Caco-2 (cell line): ENCODE measurements around the gene CKLF. TPM values are rescaled to one million over a fixed set of nuclear protein-coding genes. Genes with fewer than 3 reads are reported as not detected.

Experiments used
- BruUV-seq: library from RNA; stranded (reverse); fragments of 400-500 nt; replicated peaks from 2 replicates; lab custom pipeline; 2021; lab: Mats Ljungman, UMichigan
- CTCF ChIA-PET: fragments of 300-600 bp; sonication (Branson Sonifier 250); formaldehyde crosslinking; loops from one replicate; lab custom pipeline; 2022; ENCODE audit warnings: antibody characterized with exemption; lab: Charles Lee
- POLR2A ChIA-PET: fragments of 300-600 bp; sonication (Branson Sonifier 250); formaldehyde crosslinking; loops from one replicate; lab custom pipeline; 2022; ENCODE audit warnings: antibody characterized with exemption; lab: Charles Lee
- DNase-seq, 2 experiments: peaks; one replicate each; pipeline versions ENCODE4 v3.0.0 to v3.0.0-alpha.2; 2020 to 2022
- H3K27me3 ChIP-seq: replicated peaks from 2 replicates; pipeline ENCODE4 v1.6.0; 2011; ENCODE audit warnings: low read length; ENCODE audit not compliant: control insufficient read depth, insufficient read depth
- H3K36me3 ChIP-seq: 2 replicates; pipeline ENCODE4 v1.5.1; 2011; ENCODE audit warnings: low read length; ENCODE audit not compliant: control insufficient read depth, insufficient read depth
- H3K4me1 ChIP-seq: fragments of 250-450 bp; sonication (Bioruptor Pico); 2 replicates; pipeline ENCODE4 v1.5.1; 2020; ENCODE audit warnings: mild to moderate bottlenecking
- H3K4me3 ChIP-seq: 2 replicates; pipeline ENCODE4 v1.5.1; 2011; ENCODE audit warnings: low read depth, mild to moderate bottlenecking, control low read depth, low read length
- H3K9me3 ChIP-seq: fragments of 250-450 bp; sonication (Bioruptor Pico); 2 replicates; pipeline ENCODE4 v1.5.1; 2020; ENCODE audit warnings: mild to moderate bottlenecking, moderate library complexity
- H3K27ac Mint-ChIP-seq: one replicate; pipeline ENCODE4 v1.8.0; 2022; ENCODE audit warnings: mixed read lengths; ENCODE audit not compliant: unreplicated experiment
- H3K27me3 Mint-ChIP-seq: one replicate; pipeline ENCODE4 v1.8.0; 2022; ENCODE audit warnings: mixed read lengths; ENCODE audit not compliant: insufficient read depth, unreplicated experiment
- H3K36me3 Mint-ChIP-seq: one replicate; pipeline ENCODE4 v1.8.0; 2022; ENCODE audit warnings: mild to moderate bottlenecking, mixed read lengths; ENCODE audit not compliant: insufficient read depth, unreplicated experiment
- H3K4me1 Mint-ChIP-seq: one replicate; pipeline ENCODE4 v1.8.0; 2022; ENCODE audit warnings: low read depth, mixed read lengths; ENCODE audit not compliant: unreplicated experiment
- H3K4me3 Mint-ChIP-seq: one replicate; pipeline ENCODE4 v1.8.0; 2022; ENCODE audit warnings: mild to moderate bottlenecking, moderate library complexity, mixed read lengths; ENCODE audit not compliant: unreplicated experiment
- H3K9me3 Mint-ChIP-seq: one replicate; pipeline ENCODE4 v1.8.0; 2022; ENCODE audit warnings: mixed read lengths; ENCODE audit not compliant: unreplicated experiment
- CTCF ChIP-seq, 2 experiments: fragments of 200-600 bp in 1 of 2; IDR thresholded peaks; 1 replicate in 1 of 2; 2 replicates in 1 of 2; pipeline versions ENCODE4 v1.5.1 to v1.8.0; 2011 to 2022; ENCODE audit warnings: antibody characterized with exemption in 1 of 2, control low read depth in 1 of 2, inconsistent platforms in 1 of 2, low read depth in 1 of 2, low read length in 1 of 2, mild to moderate bottlenecking in 1 of 2, moderate library complexity in 1 of 2; ENCODE audit not compliant: insufficient read depth in 1 of 2, severe bottlenecking in 1 of 2, unreplicated experiment in 1 of 2
- intact Hi-C: fragments of 100-400 bp; cut with micrococcal nuclease; formaldehyde crosslinking; loops from one replicate; pipeline ENCODE4 v1.10.0; 2022; ENCODE audit not compliant: unreplicated experiment
- total RNA-seq: library from RNA; stranded (reverse); gene quantifications from 2 replicates; pipeline ENCODE4 v1.2.3, GENCODE V29; 2022

Gene CKLF
- total RNA-seq, 1 experiment from 2014 or later: 103 TPM

- Mint-ChIP-seq H3K4me3 (peak overlapping the region; percentile 72), H3K27ac (peak overlapping the region; percentile 98), H3K27me3 (no peaks in the 10 kb centered on the region), H3K4me1 (peaks cover 42% of the 10 kb centered on the region), H3K36me3 (peaks cover 9% of the 10 kb centered on the region), H3K9me3 (no peaks in the 10 kb centered on the region)
- TF ChIP-seq CTCF (IDR thresholded peaks at IDR 0.05; ENCODE audit: insufficient read depth in 1 of 2, low read depth in 1 of 2, low read length in 1 of 2, severe bottlenecking in 1 of 2, unreplicated experiment in 1 of 2): no peak
- intact Hi-C loops: loop anchor here (1.0 kb wide), 1 partner anchor 35 kb away; the partner anchor contains the start of gene CKLF
- POLR2A ChIA-PET: no interaction called here
- BruUV-seq: TSS peak; percentile 96
- no peaks in the 10 kb centered on the region; the same call in 1 of the 2 replicates for H3K36me3 ChIP-seq
- no peaks in the 10 kb centered on the region for H3K27me3 ChIP-seq
- CTCF ChIA-PET: no interaction called here
- no peaks in the 10 kb centered on the region for H3K9me3 ChIP-seq
- peak; percentile 92 to 96 for DNase-seq
- peaks cover 37% of the 10 kb centered on the region for H3K4me1 ChIP-seq
- no peak overlapping the region for H3K4me3 ChIP-seq
Observed at GRCh38 chr16:66516808-66517585, 35.4 kb upstream of the CKLF start.

- ChIA-PET CTCF (no interaction called here), POLR2A (no interaction called here)
Observed at GRCh38 chr16:66517586-66518263, 34.7 kb upstream of the CKLF start.

More at GRCh38 chr16:66517586-66518263, 34.7 kb upstream of the CKLF start:
- intact Hi-C loops: no loop called here
- no peaks in the 10 kb centered on the region; the same call in 1 of the 2 replicates for H3K36me3 ChIP-seq
- H3K4me3 Mint-ChIP-seq: peak overlapping the region; percentile 72
- BruUV-seq: no TSS peak
- H3K4me1 ChIP-seq: peaks cover 30% of the 10 kb centered on the region
- H3K4me3 ChIP-seq: no peak overlapping the region
- no peaks in the 10 kb centered on the region for H3K27me3 ChIP-seq
- peaks cover 38% of the 10 kb centered on the region for H3K4me1 Mint-ChIP-seq
- no peaks in the 10 kb centered on the region for H3K27me3 Mint-ChIP-seq
- no peak for DNase-seq
- H3K36me3 Mint-ChIP-seq: peaks cover 9% of the 10 kb centered on the region
- H3K27ac Mint-ChIP-seq: peak overlapping the region; percentile 98
- no peak for TF ChIP-seq CTCF (IDR thresholded peaks at IDR 0.05; ENCODE audit: insufficient read depth in 1 of 2, low read depth in 1 of 2, low read length in 1 of 2, severe bottlenecking in 1 of 2, unreplicated experiment in 1 of 2)
- H3K9me3 Mint-ChIP-seq: no peaks in the 10 kb centered on the region
- no peaks in the 10 kb centered on the region for H3K9me3 ChIP-seq
